Measurements from ENCODE around the gene HEXD. TPM values are rescaled to one million over a fixed set of nuclear protein-coding genes. Genes with fewer than 3 reads are reported as not detected.

The HEXD gene
- total and polyA plus RNA-seq, 2 of the 8 experiments (the other 6 are each of a cell fraction or from before 2014, with no cell fraction given): 20.6 to 21.8 TPM

DNA sequence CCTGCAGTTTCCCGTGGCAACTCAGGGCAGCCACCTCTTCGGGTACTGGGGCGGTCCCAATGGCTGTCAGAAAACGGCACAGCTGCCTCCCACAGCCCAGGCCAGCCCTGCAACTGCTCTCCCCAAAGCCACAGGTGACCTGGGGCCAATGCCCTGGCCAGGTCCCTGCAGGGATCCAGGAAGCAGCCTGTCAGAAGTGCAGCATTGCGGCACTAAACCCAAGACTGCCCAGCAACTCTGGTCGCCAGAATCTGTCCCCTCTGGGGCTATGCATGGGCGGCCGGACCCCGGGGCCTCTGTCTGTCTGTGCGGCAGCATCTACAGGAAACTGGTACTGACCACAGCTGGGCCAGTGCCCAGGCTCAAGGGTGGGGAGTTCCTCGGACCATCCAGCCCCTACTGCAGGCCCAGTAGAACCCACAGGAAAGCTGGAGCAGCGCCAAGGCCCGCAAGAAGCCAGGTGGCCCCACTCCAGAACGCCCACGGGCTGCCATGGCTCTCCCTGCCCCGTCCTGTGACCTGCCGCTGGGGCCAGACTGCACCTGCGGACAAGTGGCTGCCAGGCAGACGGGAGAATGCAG is 26.9 kb downstream of the HEXD start (continued):
- TF ChIP-seq KDM1A (IDR thresholded peaks at IDR 0.05; ENCODE audit: borderline replicate concordance, low read length) (no peak), ATF2 (IDR thresholded peaks at IDR 0.05; ENCODE audit: low read length) (no peak), CEBPB (IDR thresholded peaks at IDR 0.05; ENCODE audit: low read depth, low read length) (no peak), GABPA (IDR thresholded peaks at IDR 0.05; ENCODE audit: borderline replicate concordance, insufficient read depth, low read length) (no peak), TBP (IDR thresholded peaks at IDR 0.05; ENCODE audit: low read depth, low read length) (no peak), JUN (IDR thresholded peaks at IDR 0.05; ENCODE audit: low read depth, low read length) (no peak), RFX5 (IDR thresholded peaks at IDR 0.05; ENCODE audit: borderline replicate concordance, low read depth, low read length) (no peak)
